Suprapubic skin (tissue), 4 donors: Measurements from ENCODE around the gene MED17. TPM values are rescaled to one million over a fixed set of nuclear protein-coding genes. Genes with fewer than 3 reads are reported as not detected.

Experiments used
- DNase-seq, 2 donors: peaks; one replicate each; pipeline ENCODE4 v3.0.0-alpha.2; 2019; ENCODE audit warnings: low spot score in 2 of 2
- H3K27ac ChIP-seq: fragments of 200-600 bp; sonication (generic); one replicate; pipeline ENCODE4 v1.5.1; 2019
- H3K27me3 ChIP-seq: fragments of 200-600 bp; sonication (generic); one replicate; pipeline ENCODE4 v1.5.1; 2019
- H3K36me3 ChIP-seq: fragments of 200-600 bp; sonication (generic); one replicate; pipeline ENCODE4 v1.5.1; 2019
- H3K4me1 ChIP-seq: fragments of 200-600 bp; sonication (generic); one replicate; pipeline ENCODE4 v1.5.1; 2019
- H3K4me3 ChIP-seq: fragments of 200-600 bp; sonication (generic); one replicate; pipeline ENCODE4 v1.5.1; 2019; ENCODE audit warnings: mild to moderate bottlenecking
- H3K9me3 ChIP-seq: fragments of 200-600 bp; sonication (generic); one replicate; pipeline ENCODE4 v1.5.1; 2019
- EP300 ChIP-seq: sonication (generic); formaldehyde crosslinking; IDR thresholded peaks from one replicate; pipeline ENCODE4 v1.6.1; 2017; ENCODE audit warnings: antibody characterized with exemption
- POLR2A ChIP-seq, 2 donors: fragments of 450-650 bp; IDR thresholded peaks; one replicate each; pipeline ENCODE4 v1.6.1; 2017; ENCODE audit warnings: antibody characterized with exemption in 2 of 2, mild to moderate bottlenecking in 2 of 2, moderate library complexity in 2 of 2
- POLR2AphosphoS5 ChIP-seq, 3 donors: sonication (generic); formaldehyde crosslinking; IDR thresholded peaks; one replicate each; pipeline ENCODE4 v1.6.1; 2017; ENCODE audit warnings: antibody characterized with exemption in 3 of 3
- WGBS: methylation state at CpG from one replicate; pipeline ENCODE4 v1.1.5; 2018; 5-methylcytosine and 5-hydroxymethylcytosine counted together
- total RNA-seq, 4 donors: library from RNA; depleted of rRNA; stranded (reverse); fragments of >200 nt; gene quantifications; one replicate each; pipeline ENCODE4 v1.1.0, GENCODE V29; 2016
- TF ChIP-seq, protein P1 (sequence below), 2 donors: fragments of 200-600 bp in 1 of 2; fragments of 450-650 bp in 1 of 2; sonication (generic) in 1 of 2; IDR thresholded peaks; one replicate each; pipeline ENCODE4 v1.5.1; 2016 to 2019; ENCODE audit warnings: antibody characterized with exemption in 2 of 2, mild to moderate bottlenecking in 1 of 2, moderate library complexity in 1 of 2

Gene MED17
- total RNA-seq, 4 donors from 2014 or later, result 20.3 to 32.2 (median 29.2) TPM

- WGBS, result 21% methylated on average over 3 of the region's 6 CpGs
- Histone ChIP-seq H3K9me3 (no peaks in the 10 kb centered on the region), H3K36me3 (no peaks in the 10 kb centered on the region), H3K27me3 (no peaks in the 10 kb centered on the region), H3K4me1 (peaks cover 15% of the 10 kb centered on the region), H3K4me3 (peak within 1 kb of the TSS; percentile 54), H3K27ac (no peak within 1 kb of the TSS)
- DNase-seq, result no peak
- TF ChIP-seq POLR2AphosphoS5 (IDR thresholded peaks at IDR 0.05) (no peak), POLR2A (IDR thresholded peaks at IDR 0.05) (no peak), EP300 (no peak)
- TF ChIP-seq, protein P1, sequence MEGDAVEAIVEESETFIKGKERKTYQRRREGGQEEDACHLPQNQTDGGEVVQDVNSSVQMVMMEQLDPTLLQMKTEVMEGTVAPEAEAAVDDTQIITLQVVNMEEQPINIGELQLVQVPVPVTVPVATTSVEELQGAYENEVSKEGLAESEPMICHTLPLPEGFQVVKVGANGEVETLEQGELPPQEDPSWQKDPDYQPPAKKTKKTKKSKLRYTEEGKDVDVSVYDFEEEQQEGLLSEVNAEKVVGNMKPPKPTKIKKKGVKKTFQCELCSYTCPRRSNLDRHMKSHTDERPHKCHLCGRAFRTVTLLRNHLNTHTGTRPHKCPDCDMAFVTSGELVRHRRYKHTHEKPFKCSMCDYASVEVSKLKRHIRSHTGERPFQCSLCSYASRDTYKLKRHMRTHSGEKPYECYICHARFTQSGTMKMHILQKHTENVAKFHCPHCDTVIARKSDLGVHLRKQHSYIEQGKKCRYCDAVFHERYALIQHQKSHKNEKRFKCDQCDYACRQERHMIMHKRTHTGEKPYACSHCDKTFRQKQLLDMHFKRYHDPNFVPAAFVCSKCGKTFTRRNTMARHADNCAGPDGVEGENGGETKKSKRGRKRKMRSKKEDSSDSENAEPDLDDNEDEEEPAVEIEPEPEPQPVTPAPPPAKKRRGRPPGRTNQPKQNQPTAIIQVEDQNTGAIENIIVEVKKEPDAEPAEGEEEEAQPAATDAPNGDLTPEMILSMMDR (IDR thresholded peaks at IDR 0.05), result no peak
Measured at GRCh38 chr11:93850594-93851018, 66.5 kb downstream of the MED17 start, which contains the start of gene VSTM5. TSS of gene VSTM5 (minus strand) at chr11:93850618. CDS start at chr11:93850502, 116 bp downstream.

- H3K27ac ChIP-seq, result no peak overlapping the region
- no peak for DNase-seq
- H3K27me3 ChIP-seq, result no peaks in the 10 kb centered on the region
- no peak overlapping the region for H3K4me3 ChIP-seq
- peaks cover 15% of the 10 kb centered on the region for H3K4me1 ChIP-seq
- no peaks in the 10 kb centered on the region for H3K9me3 ChIP-seq
- 95% methylated on average over 5 of the region's 5 CpGs for WGBS
- H3K36me3 ChIP-seq, result no peaks in the 10 kb centered on the region
- TF ChIP-seq, protein P1 (IDR thresholded peaks at IDR 0.05), result no peak
- TF ChIP-seq EP300 (no peak), POLR2A (IDR thresholded peaks at IDR 0.05) (no peak), POLR2AphosphoS5 (IDR thresholded peaks at IDR 0.05) (no peak)
Measured at GRCh38 chr11:93852242-93852641, 68.2 kb downstream of the MED17 start.

DNA sequence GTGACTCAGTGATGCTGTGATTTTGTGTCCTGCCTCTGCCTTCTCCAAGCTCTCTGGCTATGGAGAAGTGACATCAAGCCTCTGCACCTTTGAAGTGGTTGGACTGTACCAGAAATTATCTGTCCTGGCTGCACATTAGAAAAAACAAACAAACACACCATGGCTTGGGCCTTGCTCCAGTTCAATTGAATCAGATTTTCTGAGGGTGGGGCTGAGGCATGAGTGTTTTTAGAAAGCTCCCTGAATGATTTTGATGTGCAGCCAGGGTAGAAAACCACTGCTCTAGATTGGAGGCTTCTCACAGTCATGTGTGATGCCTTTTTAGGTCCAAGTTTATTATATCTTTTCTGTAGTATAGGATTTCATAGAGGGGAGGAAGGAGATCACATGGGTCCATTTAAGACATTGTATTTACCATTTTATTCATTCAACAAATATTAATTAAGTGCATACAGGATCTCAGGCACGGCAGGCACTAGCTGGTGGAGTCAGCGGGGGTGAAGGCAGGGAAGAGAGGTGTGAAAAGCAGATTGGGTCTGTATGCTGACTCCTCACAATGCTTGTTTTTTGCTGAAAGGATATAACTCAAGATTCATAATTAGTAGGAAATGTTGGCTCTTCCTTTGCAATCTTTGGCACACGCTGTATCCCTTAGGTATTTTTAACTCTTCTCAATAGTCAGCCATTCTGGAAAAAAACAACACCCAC lies 73.5 kb downstream of the MED17 start:
- no peak for DNase-seq
- Histone ChIP-seq H3K4me3 (no peak overlapping the region), H3K27me3 (no peaks in the 10 kb centered on the region), H3K36me3 (no peaks in the 10 kb centered on the region), H3K27ac (no peak overlapping the region), H3K9me3 (no peaks in the 10 kb centered on the region), H3K4me1 (peaks cover 12% of the 10 kb centered on the region)
- TF ChIP-seq POLR2AphosphoS5 (IDR thresholded peaks at IDR 0.05) (no peak), POLR2A (IDR thresholded peaks at IDR 0.05) (no peak), EP300 (no peak)
- TF ChIP-seq, protein P1 (IDR thresholded peaks at IDR 0.05), result no peak
- 40% methylated on average over 3 of the region's 3 CpGs for WGBS

DNA sequence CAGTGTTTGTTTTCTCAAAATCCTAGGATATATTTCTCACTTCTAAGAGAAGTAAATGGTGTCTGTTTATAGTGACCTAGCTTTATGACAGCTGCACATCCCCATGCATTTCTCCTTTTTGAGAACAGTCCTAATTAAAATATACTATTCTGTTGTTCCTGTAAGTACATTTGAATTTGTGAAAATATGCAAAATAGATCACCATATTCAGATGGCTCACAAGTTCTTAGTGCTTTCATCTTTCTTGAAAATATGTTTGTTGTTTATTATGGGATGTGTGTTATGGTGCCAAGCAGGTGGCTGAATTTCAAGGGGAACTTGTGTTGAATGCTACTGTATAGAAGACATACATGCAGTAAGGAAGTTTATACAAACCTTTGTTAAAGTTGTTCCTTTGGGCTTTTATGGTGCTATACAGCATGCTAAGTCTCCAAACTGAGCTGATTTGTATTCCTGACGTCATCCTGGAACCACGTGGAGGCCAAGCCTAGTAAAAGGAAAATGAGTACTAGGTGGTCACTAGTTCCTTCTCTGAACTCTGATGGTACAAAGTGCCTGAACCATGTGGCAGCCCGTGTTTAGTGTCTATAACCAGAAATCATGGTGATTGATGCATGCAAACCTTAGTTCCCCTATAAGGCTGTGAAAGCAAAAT lies 74.2 kb downstream of the MED17 start:
- TF ChIP-seq POLR2AphosphoS5 (IDR thresholded peaks at IDR 0.05) (no peak), POLR2A (IDR thresholded peaks at IDR 0.05) (no peak), EP300 (no peak)
- TF ChIP-seq, protein P1 (IDR thresholded peaks at IDR 0.05), result no peak
- H3K36me3 ChIP-seq, result no peaks in the 10 kb centered on the region
- no peak for DNase-seq
- H3K27me3 ChIP-seq, result no peaks in the 10 kb centered on the region
- peaks cover 12% of the 10 kb centered on the region for H3K4me1 ChIP-seq
- no peak overlapping the region for H3K27ac ChIP-seq
- 51% methylated on average over 3 of the region's 3 CpGs for WGBS
- H3K4me3 ChIP-seq, result no peak overlapping the region
- no peaks in the 10 kb centered on the region for H3K9me3 ChIP-seq

DNA sequence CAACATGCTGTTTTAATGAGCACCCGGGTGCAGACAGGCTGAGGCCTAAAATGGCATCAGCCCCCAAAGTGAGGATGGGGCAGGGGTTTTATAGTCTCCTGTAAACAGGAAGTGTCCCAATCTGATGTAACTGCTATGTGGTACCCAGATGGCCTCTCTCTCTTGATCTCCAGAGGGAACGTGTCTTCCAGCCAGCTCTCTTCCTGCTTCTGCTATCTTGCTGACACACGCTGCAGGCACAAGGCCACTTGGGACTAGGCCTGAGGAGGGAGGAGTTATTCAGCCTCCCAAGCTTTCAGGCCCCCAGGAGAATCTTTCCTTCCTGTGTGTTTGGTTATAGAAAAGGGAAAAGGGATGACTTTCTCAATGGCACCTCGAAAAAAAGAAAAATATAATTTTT lies 77.7 kb downstream of the MED17 start:
- H3K36me3 ChIP-seq, result no peaks in the 10 kb centered on the region
- WGBS, result 45% methylated on average over 4 of the region's 4 CpGs

More for the DNA sequence above, 77.7 kb downstream of the MED17 start:
- no peaks in the 10 kb centered on the region for H3K9me3 ChIP-seq
- DNase-seq, result no peak
- H3K27me3 ChIP-seq, result no peaks in the 10 kb centered on the region
- no peak overlapping the region for H3K27ac ChIP-seq
- peaks cover 12% of the 10 kb centered on the region for H3K4me1 ChIP-seq
- H3K4me3 ChIP-seq, result no peak overlapping the region
- TF ChIP-seq EP300 (no peak), POLR2AphosphoS5 (IDR thresholded peaks at IDR 0.05) (no peak), POLR2A (IDR thresholded peaks at IDR 0.05) (no peak)
- TF ChIP-seq, protein P1 (IDR thresholded peaks at IDR 0.05), result no peak
